Brain microvascular endothelial cell (primary cell): Measurements from ENCODE around the gene PIK3C2G.

Experiments
- DNase-seq: peaks from one replicate; pipeline ENCODE4 v3.0.0-alpha.2; 2020
- H3K27ac ChIP-seq: fragments of 250-450 bp; sonication (Bioruptor Pico); 2 replicates; pipeline ENCODE4 v1.5.1; 2020; ENCODE audit warnings: mild to moderate bottlenecking, moderate library complexity
- H3K27me3 ChIP-seq: fragments of 250-450 bp; sonication (Bioruptor Pico); replicated peaks from 2 replicates; pipeline ENCODE4 v1.5.1; 2020; ENCODE audit warnings: mild to moderate bottlenecking
- H3K36me3 ChIP-seq: fragments of 250-450 bp; sonication (Bioruptor Pico); replicated peaks from 2 replicates; pipeline ENCODE4 v1.5.1; 2020; ENCODE audit warnings: mild to moderate bottlenecking
- H3K4me3 ChIP-seq: 2 replicates; pipeline ENCODE4 v1.5.1; 2011; ENCODE audit warnings: low read depth, mild to moderate bottlenecking, control low read depth, low read length, moderate library complexity
- CTCF ChIP-seq: IDR thresholded peaks from 2 replicates; pipeline ENCODE4 v1.5.1; 2011; ENCODE audit warnings: low read depth, mild to moderate bottlenecking, moderate library complexity, low read length, control low read depth, inconsistent platforms; ENCODE audit errors: missing control alignments
- in situ Hi-C: cut with HindIII; loops from 2 replicates; pipeline ENCODE4 v1.10.0; 2017; ENCODE audit warnings: low sequenced_read_pairs, low pct_ligation_motif_present

Gene PIK3C2G

GRCh38 chr12:18296201-18296908 is 35.0 kb downstream of the PIK3C2G start:
- no peak overlapping the region for H3K4me3 ChIP-seq
- in situ Hi-C loops = no loop called here
- no peak for TF ChIP-seq CTCF

DNA sequence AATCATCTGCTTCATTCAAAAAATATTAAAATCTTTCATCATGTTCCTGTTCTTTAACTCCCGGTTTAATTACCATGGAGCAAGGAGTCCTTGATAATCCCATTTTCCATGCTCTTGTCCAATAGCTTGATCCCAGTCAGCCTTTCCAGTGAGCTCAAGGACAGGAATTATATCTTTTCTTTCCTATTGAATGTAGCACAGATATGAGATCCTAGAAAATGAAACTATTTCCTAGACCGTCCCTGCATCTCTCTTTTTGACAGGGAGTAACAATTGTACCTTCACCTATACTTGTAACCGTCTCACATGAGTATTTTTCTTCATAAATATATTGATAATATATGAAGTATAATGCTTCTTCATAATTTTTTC is 35.6 kb downstream of the PIK3C2G start:
- H3K27me3 ChIP-seq = no peaks in the 10 kb centered on the region
- H3K27ac ChIP-seq = no peak overlapping the region
- no peak overlapping the region for H3K4me3 ChIP-seq
- no peaks in the 10 kb centered on the region for H3K36me3 ChIP-seq
- TF ChIP-seq CTCF = no peak
- in situ Hi-C loops = no loop called here
- DNase-seq = no peak

More at GRCh38 chr12:18296201-18296908, 35.0 kb downstream of the PIK3C2G start:
- no peak for DNase-seq
- Histone ChIP-seq H3K27ac (no peak overlapping the region), H3K36me3 (no peaks in the 10 kb centered on the region), H3K27me3 (no peaks in the 10 kb centered on the region)

GRCh38 chr12:18297902-18298301 is 36.6 kb downstream of the PIK3C2G start:
- H3K27me3 ChIP-seq = no peaks in the 10 kb centered on the region
- TF ChIP-seq CTCF = no peak
- H3K4me3 ChIP-seq = no peak overlapping the region
- no peak for DNase-seq
- H3K27ac ChIP-seq = no peak overlapping the region
- in situ Hi-C loops = no loop called here
- no peaks in the 10 kb centered on the region for H3K36me3 ChIP-seq

DNA sequence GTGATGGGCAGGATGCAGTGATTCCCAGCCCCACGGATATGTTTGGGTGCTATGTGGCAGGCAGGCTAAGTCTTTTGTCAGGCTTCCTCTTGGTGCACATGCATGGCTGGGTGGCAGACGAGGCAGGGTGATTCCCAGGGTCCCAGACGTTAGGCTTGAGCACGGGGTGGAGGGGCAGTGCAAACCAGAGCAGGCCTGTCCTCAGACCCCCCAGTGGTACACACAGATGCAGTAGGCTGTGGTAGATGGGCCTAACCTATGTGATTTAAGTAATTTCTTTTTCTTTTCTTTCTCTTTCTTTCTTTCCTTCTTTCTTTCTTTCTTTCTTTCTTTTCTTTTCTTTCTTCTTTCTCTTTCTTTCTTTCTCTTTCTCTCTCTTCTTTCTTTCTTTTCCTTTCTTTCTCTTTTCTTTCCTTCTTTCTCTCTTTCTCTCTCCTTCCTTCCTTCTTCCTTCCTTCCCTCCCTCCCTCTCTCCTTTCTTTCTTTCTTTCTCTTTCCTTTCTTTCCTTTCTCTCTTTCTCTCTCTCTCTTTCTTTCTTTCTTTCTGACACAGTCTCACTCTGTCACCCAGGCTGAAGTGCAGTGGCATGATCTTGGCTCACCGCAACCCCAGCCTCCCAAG is 41.6 kb downstream of the PIK3C2G start:
- H3K36me3 ChIP-seq = no peaks in the 10 kb centered on the region
- TF ChIP-seq CTCF = no peak
- DNase-seq = no peak
- H3K27me3 ChIP-seq = no peaks in the 10 kb centered on the region
- in situ Hi-C loops = no loop called here
- H3K4me3 ChIP-seq = no peak overlapping the region
- no peak overlapping the region for H3K27ac ChIP-seq

GRCh38 chr12:18304609-18305008 is 43.3 kb downstream of the PIK3C2G start:
- Histone ChIP-seq H3K27me3 (no peaks in the 10 kb centered on the region), H3K36me3 (no peaks in the 10 kb centered on the region), H3K4me3 (no peak overlapping the region), H3K27ac (no peak overlapping the region)
- in situ Hi-C loops = no loop called here
- DNase-seq = no peak
- TF ChIP-seq CTCF = no peak

GRCh38 chr12:18306311-18306710 is 45.0 kb downstream of the PIK3C2G start:
- Histone ChIP-seq H3K27ac (no peak overlapping the region), H3K36me3 (no peaks in the 10 kb centered on the region), H3K4me3 (no peak overlapping the region), H3K27me3 (no peaks in the 10 kb centered on the region)
- in situ Hi-C loops = no loop called here
- no peak for TF ChIP-seq CTCF
- DNase-seq = no peak
